Testis (tissue), 2 donors: Measurements from ENCODE around the gene TOE1.

Experiments
- POLR2A ChIP-seq: fragments of 450-650 bp; IDR thresholded peaks from one replicate; pipeline ENCODE4 v1.6.1; 2017; ENCODE audit warnings: antibody characterized with exemption, mild to moderate bottlenecking, moderate library complexity
- TF ChIP-seq, protein P1 (sequence below), 3 experiments: fragments of 450-650 bp in 2 of 3; fragments of 200-600 bp in 1 of 3; sonication (generic) in 1 of 3; IDR thresholded peaks; one replicate each; pipeline ENCODE4 v1.5.1; 2016 to 2019; ENCODE audit warnings: antibody characterized with exemption in 3 of 3, mild to moderate bottlenecking in 2 of 3, moderate library complexity in 1 of 3

DNA sequence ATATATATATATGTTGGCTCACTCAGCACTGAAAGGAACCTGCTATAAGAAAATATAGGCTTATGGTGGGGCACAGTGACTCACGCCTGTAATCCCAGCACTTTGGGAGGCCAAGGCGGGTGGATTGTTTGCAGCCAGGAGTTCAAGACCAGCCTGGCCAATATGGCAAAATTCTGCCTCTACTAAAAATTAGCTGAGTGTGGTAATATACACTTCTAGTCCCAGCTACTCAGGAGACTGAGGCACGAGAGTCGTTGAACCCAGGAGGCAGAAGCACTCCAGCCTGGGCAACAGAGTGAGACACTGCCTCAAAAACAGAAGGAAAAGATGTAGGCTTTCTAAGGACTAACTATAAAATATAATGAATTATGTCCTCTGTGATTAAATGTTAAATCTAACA is 14.9 kb downstream of the TOE1 start:
- TF ChIP-seq, protein P1, sequence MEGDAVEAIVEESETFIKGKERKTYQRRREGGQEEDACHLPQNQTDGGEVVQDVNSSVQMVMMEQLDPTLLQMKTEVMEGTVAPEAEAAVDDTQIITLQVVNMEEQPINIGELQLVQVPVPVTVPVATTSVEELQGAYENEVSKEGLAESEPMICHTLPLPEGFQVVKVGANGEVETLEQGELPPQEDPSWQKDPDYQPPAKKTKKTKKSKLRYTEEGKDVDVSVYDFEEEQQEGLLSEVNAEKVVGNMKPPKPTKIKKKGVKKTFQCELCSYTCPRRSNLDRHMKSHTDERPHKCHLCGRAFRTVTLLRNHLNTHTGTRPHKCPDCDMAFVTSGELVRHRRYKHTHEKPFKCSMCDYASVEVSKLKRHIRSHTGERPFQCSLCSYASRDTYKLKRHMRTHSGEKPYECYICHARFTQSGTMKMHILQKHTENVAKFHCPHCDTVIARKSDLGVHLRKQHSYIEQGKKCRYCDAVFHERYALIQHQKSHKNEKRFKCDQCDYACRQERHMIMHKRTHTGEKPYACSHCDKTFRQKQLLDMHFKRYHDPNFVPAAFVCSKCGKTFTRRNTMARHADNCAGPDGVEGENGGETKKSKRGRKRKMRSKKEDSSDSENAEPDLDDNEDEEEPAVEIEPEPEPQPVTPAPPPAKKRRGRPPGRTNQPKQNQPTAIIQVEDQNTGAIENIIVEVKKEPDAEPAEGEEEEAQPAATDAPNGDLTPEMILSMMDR (IDR thresholded peaks at IDR 0.05) = no peak
- TF ChIP-seq POLR2A = no peak
